DMS 273 (cell line): ENCODE data around the gene RNF144A.
"Not testable (repeated sequence)": the region's sequence is repeated elsewhere in the genome, so short reads cannot be mapped to it uniquely, and the experiment has no call there.

Source experiments
- DNase-seq: peaks from one replicate; lab custom pipeline; 2025; ENCODE audit not compliant: unreplicated experiment; lab: John Stamatoyannopoulos, UW

RNF144A gene

DNA sequence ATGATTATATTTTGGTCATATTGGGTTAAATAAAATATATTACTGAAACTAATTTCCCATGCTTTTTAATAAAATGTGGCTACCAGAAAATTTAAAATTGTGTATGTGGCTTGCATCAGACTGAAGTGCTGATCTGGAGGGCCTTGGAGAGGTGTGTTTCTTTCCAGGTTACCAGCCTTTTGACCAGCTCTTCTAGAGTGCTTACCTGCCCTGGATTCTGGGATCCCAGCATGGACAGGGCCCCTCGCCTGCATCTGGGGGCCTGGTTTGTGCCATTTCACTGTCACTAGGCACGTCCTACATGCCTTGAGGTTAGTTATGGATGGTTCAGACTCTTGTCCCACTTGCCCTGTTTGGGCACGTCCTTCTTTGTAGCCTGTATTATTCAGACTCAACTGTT, 10.5 kb downstream of the RNF144A start:
- no peak for DNase-seq

- no peak for DNase-seq
These were observed 11.2 kb downstream of the RNF144A start for GRCh38 chr2:6928452-6928851.

DNA sequence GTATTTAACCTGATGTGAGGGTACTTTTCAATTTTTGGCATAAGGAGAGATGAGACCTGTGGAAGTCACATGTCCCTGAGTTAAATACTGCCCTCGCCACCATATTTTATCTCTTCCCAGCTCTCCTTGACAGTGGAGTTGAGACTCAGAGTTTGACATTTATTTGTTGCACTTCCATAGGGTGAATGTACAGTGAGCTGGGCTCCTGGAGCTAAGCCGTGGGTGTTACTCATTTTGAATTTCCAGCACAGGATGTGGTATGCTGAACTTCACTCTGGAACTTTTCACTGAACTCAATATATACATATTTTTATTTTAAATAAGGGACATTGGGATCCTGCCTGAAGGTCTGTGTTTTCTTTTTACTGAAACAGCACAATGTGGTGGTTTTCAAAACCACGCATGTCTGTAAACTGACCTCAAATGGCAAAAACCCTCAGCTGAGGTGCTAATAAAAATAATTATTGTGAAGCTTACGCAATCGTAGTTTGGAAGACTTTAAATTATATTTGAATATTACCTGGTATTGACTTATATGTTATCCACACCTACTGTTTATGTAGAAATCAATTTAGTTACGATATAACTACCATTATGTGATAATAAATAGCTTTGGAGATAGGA, 12.1 kb downstream of the RNF144A start:
- DNase-seq, result no peak

GRCh38 chr2:6930923-6931647, 13.9 kb downstream of the RNF144A start:
- DNase-seq, result no peak

- DNase-seq, result no peak
These were observed 14.5 kb downstream of the RNF144A start for GRCh38 chr2:6931753-6932152.

- no peak for DNase-seq
These were observed 15.0 kb downstream of the RNF144A start for GRCh38 chr2:6932206-6932605.

DNA sequence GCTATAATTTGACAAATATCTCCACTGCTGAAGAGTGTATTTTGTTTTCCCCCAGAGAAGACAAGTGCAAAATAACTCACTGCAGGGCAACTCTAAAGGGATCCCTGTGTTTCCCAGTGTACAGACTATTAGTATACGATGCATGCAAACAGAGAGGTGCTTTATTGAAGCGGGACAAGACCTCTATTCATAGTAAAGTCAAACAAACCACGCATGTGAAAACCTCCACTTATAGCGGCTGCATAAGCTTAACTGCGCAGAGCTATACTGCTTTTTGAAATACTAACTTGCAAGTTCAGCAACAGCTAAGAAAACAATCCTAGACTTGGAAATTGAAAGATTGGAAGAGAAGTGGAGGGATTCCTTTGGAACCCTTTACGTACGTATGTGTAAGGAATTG, 15.6 kb downstream of the RNF144A start:
- DNase-seq, result no peak

DNA sequence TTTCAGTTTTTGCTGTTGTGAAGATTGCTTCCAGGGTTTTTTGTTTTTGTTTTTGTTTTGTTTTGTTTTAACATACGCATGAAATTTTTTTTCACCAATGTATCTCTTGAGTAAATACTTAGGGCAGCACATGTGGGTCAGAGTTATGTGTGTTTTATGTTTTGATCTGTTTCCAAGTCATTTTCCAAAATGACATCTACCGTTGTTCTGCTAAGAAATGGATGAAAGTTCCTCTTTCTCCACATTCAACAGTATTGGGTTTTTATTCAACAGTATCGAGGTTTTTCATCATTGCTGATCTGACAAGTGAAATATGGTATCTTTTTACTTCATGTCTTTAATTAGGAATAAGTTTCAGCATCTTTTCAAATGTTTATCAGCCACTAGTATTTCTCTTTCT, 16.7 kb downstream of the RNF144A start:
- no peak for DNase-seq

DNA sequence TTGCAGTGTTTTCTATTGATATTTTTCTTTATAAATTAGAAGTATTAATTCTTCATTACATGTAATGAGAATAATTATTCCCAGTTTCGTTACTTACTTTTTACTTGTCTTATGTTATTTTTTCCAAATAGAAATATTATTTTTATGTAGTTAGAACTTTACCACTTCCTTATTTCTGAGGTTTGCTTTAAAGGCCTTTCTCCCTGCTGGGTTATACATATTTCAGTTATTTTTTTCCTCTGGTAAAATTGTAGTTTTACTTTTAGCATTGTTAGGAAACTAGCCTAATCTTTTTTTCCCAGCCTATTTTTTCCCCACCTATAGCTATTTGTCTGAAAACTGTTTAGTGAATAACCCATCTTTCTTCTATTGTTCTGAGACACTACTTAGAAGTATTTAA, 17.1 kb downstream of the RNF144A start:
- no peak for DNase-seq

DNA sequence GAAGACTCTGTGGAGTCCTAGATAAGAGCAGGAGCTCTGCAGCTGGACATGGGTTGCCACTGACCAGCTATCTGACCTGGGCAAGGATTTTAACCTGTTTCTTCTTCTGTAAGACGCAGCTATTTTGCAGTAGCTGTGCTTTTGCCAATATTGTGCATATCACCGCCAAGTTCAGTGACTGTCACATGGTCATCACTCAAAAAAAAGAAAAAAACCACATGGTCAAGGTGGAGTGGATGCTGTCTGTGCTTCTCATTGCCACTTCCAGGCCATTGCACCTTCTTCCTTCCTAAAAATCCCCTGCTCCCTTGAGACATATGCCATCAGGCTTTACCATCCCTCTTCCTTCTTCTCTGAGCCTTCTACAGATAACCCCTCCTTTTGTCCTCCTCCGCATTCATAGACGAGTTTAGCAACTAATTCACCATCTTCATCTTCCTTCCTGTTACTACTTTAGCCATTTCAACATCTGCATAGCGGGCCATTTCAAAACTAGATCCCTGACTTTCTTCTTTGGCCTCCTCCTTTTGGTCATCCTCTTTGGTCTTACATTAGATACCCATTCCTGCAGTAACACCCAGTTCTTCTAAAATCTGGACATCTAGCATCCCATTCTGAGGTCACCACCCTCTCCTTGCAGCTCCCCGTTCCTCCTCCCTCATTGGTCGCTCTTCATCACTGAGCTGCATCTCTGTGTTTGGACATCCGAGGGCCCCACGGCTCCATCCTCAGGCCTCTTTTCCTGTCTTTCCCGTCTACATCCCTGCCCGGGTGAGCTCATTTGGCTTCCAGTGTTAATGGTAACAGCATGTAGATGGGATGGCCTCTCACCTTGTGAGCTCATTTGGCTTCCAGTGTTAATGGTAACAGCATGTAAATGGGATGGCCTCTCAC, 17.8 kb downstream of the RNF144A start:
- DNase-seq, result no peak

DNA sequence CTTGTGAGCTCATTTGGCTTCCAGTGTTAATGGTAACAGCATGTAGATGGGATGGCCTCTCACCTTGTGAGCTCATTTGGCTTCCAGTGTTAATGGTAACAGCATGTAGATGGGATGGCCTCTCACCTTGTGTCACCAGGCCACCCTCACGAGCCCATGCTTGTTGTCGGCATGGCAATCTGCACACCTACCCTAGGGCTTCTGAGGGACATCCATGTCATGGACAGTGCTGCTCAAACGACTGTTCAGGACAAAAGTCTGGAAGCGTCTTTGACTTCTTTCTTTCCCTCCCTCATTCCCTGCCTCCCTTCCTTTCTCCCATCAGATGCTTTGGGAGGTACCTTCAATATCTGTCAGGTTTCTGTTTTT, 18.4 kb downstream of the RNF144A start:
- not testable (repeated sequence) for DNase-seq

DNA sequence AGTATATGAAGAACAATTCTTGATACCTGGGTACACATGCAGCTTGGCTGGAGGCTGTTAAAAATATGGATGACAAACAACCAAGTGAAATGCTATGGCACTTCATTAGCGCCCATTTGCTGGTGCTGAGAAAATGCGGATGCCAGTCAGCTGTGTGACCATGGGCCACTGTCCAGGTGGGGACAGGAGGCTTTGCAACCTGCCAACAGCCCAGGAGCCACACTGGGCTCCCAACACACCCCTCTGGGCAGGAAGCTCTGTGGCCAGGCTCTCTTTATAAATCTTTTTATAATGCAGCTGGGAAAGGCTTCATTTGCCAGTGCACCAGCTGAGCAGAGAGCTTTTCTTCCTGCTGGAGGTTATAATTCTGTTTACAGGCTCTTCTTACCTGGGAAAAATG, 19.9 kb downstream of the RNF144A start:
- no peak for DNase-seq

- DNase-seq, result no peak
These were observed 20.4 kb downstream of the RNF144A start for GRCh38 chr2:6937582-6937981.

DNA sequence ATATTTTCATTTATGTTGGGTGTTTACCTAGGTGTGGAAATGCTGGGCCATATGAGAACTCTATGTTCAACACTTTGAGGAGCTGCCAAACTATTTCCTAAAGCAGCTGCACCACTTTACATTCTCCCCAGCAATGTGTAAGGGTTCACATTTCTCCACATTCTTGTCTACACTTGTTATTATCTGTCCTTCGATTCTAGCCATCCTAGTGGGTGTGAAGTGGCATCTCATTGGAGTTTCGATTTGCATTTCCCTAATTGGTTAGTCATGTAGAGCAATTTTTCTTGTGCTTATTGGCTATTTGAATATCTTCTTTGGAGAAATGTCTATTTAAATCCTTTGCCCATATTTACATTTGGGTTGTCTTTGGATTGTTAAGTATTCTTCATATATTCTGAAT, 21.9 kb downstream of the RNF144A start:
- no peak for DNase-seq

GRCh38 chr2:6940820-6941219, 23.6 kb downstream of the RNF144A start:
- DNase-seq, result no peak

GRCh38 chr2:6941299-6942046, 24.3 kb downstream of the RNF144A start:
- no peak for DNase-seq

DNA sequence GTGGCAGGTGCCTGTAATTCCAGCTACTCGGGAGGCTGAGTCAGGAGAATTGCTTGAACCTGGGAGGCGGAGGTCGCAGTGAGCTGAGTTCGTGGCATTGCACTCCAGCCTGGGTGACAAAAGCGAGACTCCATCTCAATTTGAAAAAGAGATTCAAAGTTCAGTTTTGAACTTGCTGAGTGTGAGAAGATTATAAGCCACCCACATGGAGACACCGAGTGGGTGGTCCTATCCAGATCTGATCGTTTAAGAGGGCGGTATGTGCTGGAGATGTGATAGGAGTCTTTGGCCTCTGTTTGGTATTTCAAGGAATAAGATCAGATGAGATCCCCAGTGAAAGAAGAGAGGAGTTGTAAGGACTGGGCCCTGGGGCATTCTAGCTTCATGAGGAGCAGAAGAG, 25.6 kb downstream of the RNF144A start:
- no peak for DNase-seq

GRCh38 chr2:6943523-6943922, 26.3 kb downstream of the RNF144A start:
- DNase-seq, result no peak

GRCh38 chr2:6943971-6944370, 26.8 kb downstream of the RNF144A start:
- DNase-seq, result no peak

- DNase-seq, result no peak
These were observed 27.3 kb downstream of the RNF144A start for GRCh38 chr2:6944555-6944954.

GRCh38 chr2:6945087-6945813, 28.0 kb downstream of the RNF144A start:
- DNase-seq, result no peak
